Measurements from ENCODE around the gene RSRC1.

The RSRC1 gene

GRCh38 chr3:158572766-158573060, 462.8 kb downstream of the RSRC1 start:
- Histone ChIP-seq H3K36me3 (ENCODE audit: control insufficient read depth in 1 of 2, insufficient read depth in 2 of 2, low read length in 2 of 2) (no peaks in the 10 kb centered on the region), H3K27ac (ENCODE audit: low read length) (no peak overlapping the region), H3K27me3 (ENCODE audit: low read depth, low read length) (no peaks in the 10 kb centered on the region), H3K4me1 (ENCODE audit: control insufficient read depth in 1 of 2, insufficient read depth in 2 of 2, low read length in 2 of 2) (peaks cover 0 to 7% of the 10 kb centered on the region in 2 donors), H3K4me3 (ENCODE audit: low read depth in 1 of 2, low read length in 2 of 2) (no peak overlapping the region), H3K9me3 (ENCODE audit: control insufficient read depth in 1 of 2, low read length in 2 of 2) (no peaks in the 10 kb centered on the region)

- H3K4me1 ChIP-seq (ENCODE audit: control insufficient read depth in 1 of 2, insufficient read depth in 2 of 2, low read length in 2 of 2), result peaks cover 0 to 7% of the 10 kb centered on the region in 2 donors
- H3K27me3 ChIP-seq (ENCODE audit: low read depth, low read length), result no peaks in the 10 kb centered on the region
- no peaks in the 10 kb centered on the region for H3K36me3 ChIP-seq (ENCODE audit: control insufficient read depth in 1 of 2, insufficient read depth in 2 of 2, low read length in 2 of 2)
- no peak overlapping the region for H3K4me3 ChIP-seq (ENCODE audit: low read depth in 1 of 2, low read length in 2 of 2)
- no peak overlapping the region for H3K27ac ChIP-seq (ENCODE audit: low read length)
- no peaks in the 10 kb centered on the region for H3K9me3 ChIP-seq (ENCODE audit: control insufficient read depth in 1 of 2, low read length in 2 of 2)
Measured at GRCh38 chr3:158573714-158574113, 463.8 kb downstream of the RSRC1 start.

GRCh38 chr3:158574646-158575045, 464.8 kb downstream of the RSRC1 start:
- no peaks in the 10 kb centered on the region for H3K36me3 ChIP-seq (ENCODE audit: control insufficient read depth in 1 of 2, insufficient read depth in 2 of 2, low read length in 2 of 2)
- no peak overlapping the region for H3K27ac ChIP-seq (ENCODE audit: low read length)
- H3K9me3 ChIP-seq (ENCODE audit: control insufficient read depth in 1 of 2, low read length in 2 of 2), result no peaks in the 10 kb centered on the region
- H3K4me3 ChIP-seq (ENCODE audit: low read depth in 1 of 2, low read length in 2 of 2), result no peak overlapping the region
- H3K27me3 ChIP-seq (ENCODE audit: low read depth, low read length), result no peaks in the 10 kb centered on the region
- H3K4me1 ChIP-seq (ENCODE audit: control insufficient read depth in 1 of 2, insufficient read depth in 2 of 2, low read length in 2 of 2), result peaks cover 0 to 7% of the 10 kb centered on the region in 2 donors

GRCh38 chr3:158590223-158590622, 480.3 kb downstream of the RSRC1 start:
- Histone ChIP-seq H3K4me3 (ENCODE audit: low read depth in 1 of 2, low read length in 2 of 2) (no peak overlapping the region), H3K27me3 (ENCODE audit: low read depth, low read length) (no peaks in the 10 kb centered on the region), H3K36me3 (ENCODE audit: control insufficient read depth in 1 of 2, insufficient read depth in 2 of 2, low read length in 2 of 2) (no peaks in the 10 kb centered on the region), H3K4me1 (ENCODE audit: control insufficient read depth in 1 of 2, insufficient read depth in 2 of 2, low read length in 2 of 2) (no peaks in the 10 kb centered on the region), H3K27ac (ENCODE audit: low read length) (no peak overlapping the region), H3K9me3 (ENCODE audit: control insufficient read depth in 1 of 2, low read length in 2 of 2) (no peaks in the 10 kb centered on the region)
